DND-41 (cell line): ENCODE results near the gene COL2A1.
A peak's percentile ranks its signal among the peaks of the same experiment; 100 is the strongest.

ENCODE experiments used
- ATAC-seq: fragments of 200-7000 bp; cut with Tn5 transposase; 3 replicates; pipeline ENCODE4 v1.9.1; 2021; ENCODE audit warnings: low read depth; ENCODE audit not compliant: insufficient read depth
- DNase-seq: peaks from one replicate; pipeline ENCODE4 v3.0.0-alpha.2; 2020
- H2AFZ ChIP-seq: 2 replicates; pipeline ENCODE4 v1.6.0; 2012; ENCODE audit warnings: low read depth, low read length
- H3K27ac ChIP-seq: 2 replicates; pipeline ENCODE4 v1.5.1; 2012; ENCODE audit warnings: low read length, inconsistent platforms
- H3K27me3 ChIP-seq: fragments of 200-600 bp; sonication (generic); 2 replicates; pipeline ENCODE4 v1.6.0; 2012; ENCODE audit warnings: low read length, mild to moderate bottlenecking, inconsistent platforms; ENCODE audit not compliant: insufficient read depth, poor library complexity
- H3K36me3 ChIP-seq: 2 replicates; pipeline ENCODE4 v1.5.1; 2012; ENCODE audit warnings: low read length, inconsistent platforms; ENCODE audit not compliant: insufficient read depth
- H3K4me1 ChIP-seq: 2 replicates; pipeline ENCODE4 v1.5.1; 2012; ENCODE audit warnings: mild to moderate bottlenecking, low read length; ENCODE audit not compliant: insufficient read depth
- H3K4me2 ChIP-seq: 2 replicates; pipeline ENCODE4 v1.6.0; 2012; ENCODE audit warnings: mild to moderate bottlenecking, moderate library complexity, low read length, inconsistent platforms; ENCODE audit not compliant: insufficient read depth
- H3K4me3 ChIP-seq, 2 experiments: fragments of 200-600 bp in 1 of 2; shearing (Covaris generic) in 1 of 2; 2 replicates each; pipeline ENCODE4 v1.5.1; 2012 to 2016; ENCODE audit warnings: inconsistent platforms in 2 of 2, low read length in 2 of 2, mild to moderate bottlenecking in 2 of 2, low read depth in 1 of 2, moderate library complexity in 1 of 2
- H3K79me2 ChIP-seq: 2 replicates; pipeline ENCODE4 v1.6.0; 2012; ENCODE audit warnings: low read length, inconsistent platforms; ENCODE audit not compliant: insufficient read depth
- H3K9ac ChIP-seq: 2 replicates; pipeline ENCODE4 v1.6.0; 2012; ENCODE audit warnings: low read depth, mild to moderate bottlenecking, inconsistent platforms, low read length, moderate library complexity
- H3K9me3 ChIP-seq: 2 replicates; pipeline ENCODE4 v1.5.1; 2012; ENCODE audit warnings: low read length, moderate library complexity, mild to moderate bottlenecking, inconsistent platforms; ENCODE audit not compliant: insufficient read depth, severe bottlenecking
- H4K20me1 ChIP-seq: 2 replicates; pipeline ENCODE4 v1.6.0; 2012; ENCODE audit warnings: low read length; ENCODE audit not compliant: insufficient read depth
- CTCF ChIP-seq: IDR thresholded peaks from 2 replicates; pipeline ENCODE4 v1.5.1; 2012; ENCODE audit warnings: borderline replicate concordance, low read length, moderate library complexity, mild to moderate bottlenecking; ENCODE audit not compliant: poor library complexity, severe bottlenecking; ENCODE audit errors: extremely low read depth
- EZH2 ChIP-seq: IDR thresholded peaks from 3 replicates; pipeline ENCODE4 v1.6.1; 2012; ENCODE audit warnings: borderline replicate concordance, low read depth, mild to moderate bottlenecking, moderate library complexity, low read length, inconsistent platforms; ENCODE audit not compliant: severe bottlenecking

Gene COL2A1

GRCh38 chr12:48004053-48004941 is at the start of gene COL2A1:
Gene COL2A1, minus strand, starts transcription at chr12:48004476. Its CDS starts 155 bp downstream, at chr12:48004321.
- Histone ChIP-seq H4K20me1 (no peaks in the 10 kb centered on the region; the same call in 1 of the 2 replicates), H3K27me3 (peaks cover 46% of the 10 kb centered on the region), H3K9me3 (no peaks in the 10 kb centered on the region), H3K36me3 (no peaks in the 10 kb centered on the region), H3K79me2 (no peaks in the 10 kb centered on the region), H3K4me2 (no peak within 1 kb of the TSS), H3K4me3 (no peak within 1 kb of the TSS), H3K4me1 (no peaks in the 10 kb centered on the region), H2AFZ (no peak within 1 kb of the TSS), H3K27ac (no peak within 1 kb of the TSS), H3K9ac (no peak within 1 kb of the TSS)
- TF ChIP-seq CTCF (no peak), EZH2 (no peak)
- ATAC-seq (peak; percentile 42; the same call in 1 of the 3 replicates), DNase-seq (no peak)

GRCh38 chr12:48053883-48054282 is 49.6 kb upstream of the COL2A1 start:
- H3K4me2 ChIP-seq = no peak overlapping the region
- H2AFZ ChIP-seq = no peak overlapping the region
- peaks cover 57% of the 10 kb centered on the region for H3K36me3 ChIP-seq
- no peaks in the 10 kb centered on the region for H3K4me1 ChIP-seq
- peaks cover 2% of the 10 kb centered on the region for H3K9me3 ChIP-seq
- H3K4me3 ChIP-seq = no peak overlapping the region
- H3K27me3 ChIP-seq = no peaks in the 10 kb centered on the region
- no peak overlapping the region for H3K9ac ChIP-seq
- no peaks in the 10 kb centered on the region for H3K79me2 ChIP-seq
- H3K27ac ChIP-seq = no peak overlapping the region
- no peak for TF ChIP-seq CTCF
- TF ChIP-seq EZH2 = no peak
- ATAC-seq (no peak), DNase-seq (no peak)
- peaks cover 3% of the 10 kb centered on the region; the same call in 1 of the 2 replicates for H4K20me1 ChIP-seq

- Histone ChIP-seq H2AFZ (no peak overlapping the region), H3K27ac (no peak overlapping the region), H3K9ac (no peak overlapping the region), H3K4me1 (no peaks in the 10 kb centered on the region), H3K4me3 (no peak overlapping the region), H3K9me3 (no peaks in the 10 kb centered on the region), H3K36me3 (peaks cover 59% of the 10 kb centered on the region), H3K4me2 (no peak overlapping the region), H3K27me3 (no peaks in the 10 kb centered on the region), H3K79me2 (no peaks in the 10 kb centered on the region), H4K20me1 (peaks cover 3% of the 10 kb centered on the region; the same call in 1 of the 2 replicates)
- no peak for ATAC-seq
- TF ChIP-seq EZH2 = no peak
- DNase-seq = no peak
Observed at GRCh38 chr12:48053122-48053521, 48.8 kb upstream of the COL2A1 start.

- ATAC-seq = no peak
- Histone ChIP-seq H3K4me2 (no peak overlapping the region), H3K4me3 (no peak overlapping the region), H3K4me1 (no peaks in the 10 kb centered on the region), H3K27me3 (no peaks in the 10 kb centered on the region), H3K79me2 (no peaks in the 10 kb centered on the region), H3K9me3 (no peaks in the 10 kb centered on the region), H3K9ac (no peak overlapping the region), H2AFZ (no peak overlapping the region), H3K27ac (no peak overlapping the region), H4K20me1 (peaks cover 3% of the 10 kb centered on the region; the same call in 1 of the 2 replicates), H3K36me3 (peaks cover 73% of the 10 kb centered on the region)
- no peak for DNase-seq
- TF ChIP-seq EZH2 (no peak), CTCF (no peak)
Observed at GRCh38 chr12:48051681-48052080, 47.4 kb upstream of the COL2A1 start.
